Hematopoietic multipotent progenitor cell treated with erythropoietin and hydrocortisone succinate and interleukin-3 and kit ligand, for 15 days (in vitro differentiated cells): ENCODE data around the gene KRT82.
"Not testable (repeated sequence)": the region's sequence is repeated elsewhere in the genome, so short reads cannot be mapped to it uniquely, and the experiment has no call there.

Experiments used
- DNase-seq: peaks from one replicate; pipeline ENCODE4 v3.0.0-alpha.2; 2015; ENCODE audit warnings: low spot score

KRT82 gene

DNA sequence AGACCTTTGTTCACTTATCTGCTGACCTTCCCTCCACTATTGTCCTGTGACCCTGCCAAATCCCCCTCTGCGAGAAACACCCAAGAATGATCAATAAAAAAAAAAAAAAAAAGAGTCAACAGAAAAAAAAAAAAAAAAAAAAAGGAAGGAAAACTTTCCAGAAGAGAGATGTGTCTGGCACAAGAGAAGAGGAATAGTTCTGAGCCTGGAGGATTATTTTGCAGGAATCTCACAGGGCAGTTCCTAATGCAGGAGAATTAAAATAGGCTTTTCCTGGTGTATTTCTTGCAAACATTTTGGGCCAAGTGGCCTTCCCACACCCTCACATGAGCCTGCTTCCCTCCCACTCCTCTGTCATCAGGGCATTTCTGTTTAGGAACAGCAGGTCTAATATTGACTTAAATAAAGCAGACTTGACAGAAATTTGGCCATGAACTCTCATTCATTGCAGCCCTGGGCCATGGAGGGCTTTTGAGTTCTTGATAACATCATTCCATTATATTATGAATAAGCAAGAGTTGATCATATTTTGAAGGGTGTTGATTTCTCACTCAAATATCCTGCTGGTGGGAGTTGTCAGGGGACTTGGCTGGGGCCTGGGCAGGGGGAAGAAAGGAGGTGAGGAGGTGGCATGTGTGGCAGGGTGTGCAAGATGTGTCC lies 4.6 kb upstream of the KRT82 start:
- DNase-seq, result not testable (repeated sequence)

DNA sequence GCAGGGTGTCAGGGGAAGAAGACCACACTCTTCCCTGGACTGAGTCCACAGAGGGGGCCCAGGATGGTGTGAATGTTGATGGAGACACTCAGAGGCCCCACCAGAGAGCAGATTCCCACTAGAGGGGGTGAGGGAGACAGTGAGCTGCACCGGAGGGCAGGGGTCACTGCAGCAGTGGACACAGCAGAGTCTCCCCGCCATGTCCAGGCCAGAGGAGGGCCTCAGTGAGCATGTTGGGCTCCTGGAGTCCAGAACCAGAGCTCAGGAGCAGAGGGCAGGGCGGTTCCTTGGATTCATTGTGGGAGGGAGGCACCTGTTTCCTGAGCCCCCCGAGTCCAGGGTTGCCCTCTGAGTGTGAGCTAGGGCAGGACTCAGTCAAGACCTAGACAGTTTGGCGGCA lies 1.8 kb upstream of the KRT82 start:
- DNase-seq, result no peak

DNA sequence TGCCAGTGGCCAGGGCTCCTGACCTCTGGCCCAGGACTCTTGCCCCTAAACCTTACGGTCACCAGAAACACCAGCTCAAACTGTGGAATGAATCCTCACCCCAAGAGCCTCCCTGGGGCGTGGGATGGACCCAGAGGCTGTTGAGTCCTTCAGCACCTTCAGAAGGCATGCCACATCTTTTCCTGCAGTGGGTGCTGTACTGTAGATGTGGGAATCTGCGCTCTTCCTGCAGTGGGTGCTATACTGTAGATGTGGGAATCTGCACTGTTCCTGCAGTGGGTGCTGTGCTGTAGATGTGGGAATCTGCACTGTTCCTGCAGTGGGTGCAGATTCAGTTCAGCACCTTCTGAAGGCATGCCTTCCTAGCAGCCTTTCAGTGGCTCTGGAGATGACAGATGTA lies 1.2 kb downstream of the KRT82 start:
- no peak for DNase-seq

DNA sequence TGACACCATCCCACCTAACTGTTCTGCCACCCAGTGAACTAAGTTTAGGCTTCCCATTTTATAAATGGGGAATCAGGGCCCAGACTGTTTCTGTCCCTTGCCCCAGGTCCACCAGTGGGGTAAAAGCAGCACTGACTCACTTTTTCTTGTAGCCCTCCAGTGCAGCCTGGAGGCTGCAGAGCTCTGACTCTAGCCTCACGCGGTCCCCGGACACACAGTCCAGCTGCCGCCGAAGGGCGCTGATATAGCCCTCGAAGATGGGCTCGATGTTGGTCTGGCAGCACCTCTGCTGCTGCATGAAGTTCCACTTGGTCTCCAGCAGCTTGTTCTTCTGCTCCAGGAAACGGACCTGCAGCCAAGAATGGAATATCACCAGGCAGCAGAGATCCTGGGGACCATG lies 2.6 kb downstream of the KRT82 start:
- no peak for DNase-seq

DNA sequence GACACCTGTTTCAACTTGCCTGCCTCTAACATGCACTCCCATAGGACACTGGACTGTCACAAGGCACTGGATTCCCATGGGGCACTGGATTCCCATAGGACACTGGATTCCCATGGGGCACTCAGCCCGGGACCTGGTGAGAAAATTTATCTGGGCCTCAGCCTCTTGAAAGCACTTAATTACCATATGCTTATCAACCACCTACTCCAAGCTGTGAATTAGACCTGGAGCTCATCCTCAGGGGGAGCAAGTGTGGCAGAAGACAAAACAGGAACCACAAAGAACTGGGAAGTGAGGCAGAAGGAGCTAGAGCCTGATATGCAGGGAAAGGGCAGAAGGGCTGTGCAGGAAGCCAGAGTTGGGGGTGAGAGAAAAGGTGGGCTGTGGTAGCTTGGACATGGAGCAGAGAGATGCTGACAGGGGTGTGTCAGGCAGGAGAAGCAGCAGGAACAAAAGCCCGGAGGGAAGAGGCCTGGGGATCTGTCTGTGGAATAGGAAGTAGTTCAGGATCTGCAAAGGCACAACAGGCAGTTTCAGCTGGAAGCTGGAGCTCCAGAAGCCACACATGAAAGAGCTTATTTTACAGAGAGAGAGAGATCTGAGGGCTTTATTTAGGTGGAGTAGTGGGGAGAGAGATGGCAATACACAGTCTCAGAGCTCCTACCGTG lies 3.1 kb downstream of the KRT82 start:
- no peak for DNase-seq

DNA sequence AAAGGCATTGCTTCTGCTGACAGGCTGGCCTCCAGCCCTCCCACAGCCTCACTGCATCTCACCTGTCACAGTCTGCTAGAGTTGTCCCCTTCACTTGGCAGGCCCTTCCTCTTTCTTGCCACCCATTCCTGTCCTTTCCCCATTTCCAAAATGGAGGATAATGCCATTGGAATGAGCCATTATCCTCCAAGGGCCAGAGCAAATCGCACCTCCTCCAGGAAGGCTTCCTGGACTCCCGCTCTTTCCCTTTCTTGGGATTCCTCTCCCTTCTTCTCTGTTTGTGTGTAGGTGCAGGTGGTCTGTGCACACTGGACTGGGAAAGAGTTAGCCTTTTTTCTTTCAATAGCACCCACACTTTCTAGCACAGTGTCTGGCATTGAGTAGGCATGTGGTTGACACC lies 3.8 kb downstream of the KRT82 start:
- no peak for DNase-seq

DNA sequence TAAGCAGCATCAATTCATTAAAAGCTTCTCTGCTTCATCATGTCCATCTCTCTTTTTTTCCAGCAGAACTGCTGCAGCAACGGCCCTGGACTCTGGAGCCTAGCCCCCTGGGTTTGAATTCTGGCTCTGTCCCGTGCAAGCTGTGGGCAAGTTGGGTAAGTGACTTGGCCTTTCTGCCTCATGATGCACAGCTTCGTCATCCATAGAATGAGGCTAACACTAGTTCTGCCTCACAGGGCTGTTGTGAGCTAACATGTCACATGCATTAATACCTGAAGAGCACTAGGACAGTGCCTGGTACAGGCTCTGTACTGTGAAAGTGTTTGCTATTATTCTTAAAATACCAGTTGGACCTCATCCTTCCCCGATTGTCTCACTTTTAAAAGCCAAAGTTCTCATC lies 4.2 kb downstream of the KRT82 start:
- DNase-seq, result no peak

DNA sequence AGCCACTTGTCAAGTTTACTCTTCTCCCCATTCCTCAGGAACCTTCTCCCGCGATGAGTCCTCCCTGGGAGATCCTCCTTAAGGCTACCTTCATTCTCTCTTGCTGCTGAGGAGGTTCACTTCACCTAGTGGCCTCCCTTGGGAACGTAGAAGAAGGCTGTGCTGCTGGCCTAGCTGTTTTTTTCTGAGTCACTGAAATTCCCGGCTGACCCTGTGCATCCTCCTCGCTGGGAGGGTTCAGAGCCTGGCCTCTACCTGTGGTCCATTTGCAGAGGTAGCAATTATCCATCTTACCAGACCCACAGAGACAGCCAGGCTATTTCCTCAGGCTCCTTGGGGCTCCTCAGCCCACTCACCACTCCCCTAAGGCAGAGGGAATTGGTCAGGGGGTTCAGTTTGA lies 4.6 kb downstream of the KRT82 start:
- no peak for DNase-seq

DNA sequence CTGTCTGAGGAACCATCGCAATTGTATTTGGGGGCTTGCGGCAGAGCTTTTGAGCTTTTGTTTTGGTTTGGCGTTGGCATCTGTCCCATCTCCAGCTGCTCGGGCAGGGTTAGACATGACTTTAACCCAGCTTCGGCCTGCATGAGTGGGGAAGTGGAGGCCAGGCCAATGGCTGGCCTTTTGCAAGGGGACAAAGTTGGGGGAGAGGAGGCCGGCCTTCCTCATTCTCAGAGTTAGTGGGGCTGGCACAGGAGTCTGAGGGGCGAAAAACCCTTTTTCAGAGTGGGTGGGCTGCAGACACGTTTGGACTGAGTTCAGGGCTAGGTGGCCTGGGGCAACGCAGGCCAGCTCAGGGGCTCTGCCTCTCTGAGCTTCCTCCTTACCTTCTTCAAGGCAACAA lies 5.2 kb downstream of the KRT82 start:
- DNase-seq, result no peak

DNA sequence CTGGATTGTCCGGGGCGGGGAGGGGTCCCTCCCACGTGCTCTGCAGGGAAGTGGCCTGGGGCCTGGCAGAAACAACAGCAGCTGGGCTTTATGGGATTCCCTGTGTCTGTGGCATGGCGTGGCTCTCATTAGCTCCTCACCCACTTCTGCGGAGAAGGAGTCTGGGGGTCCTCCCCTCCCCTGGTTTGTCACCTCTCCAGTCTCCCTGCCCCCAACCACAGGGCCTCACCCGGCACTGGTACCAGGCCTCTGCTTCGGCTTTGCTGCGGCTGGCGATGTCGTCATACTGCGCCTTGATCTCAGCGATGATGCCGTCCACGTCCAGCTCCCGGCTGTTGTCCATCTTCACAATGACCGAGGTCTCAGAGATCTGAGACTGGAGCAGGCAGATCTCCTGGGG lies 6.4 kb downstream of the KRT82 start:
- no peak for DNase-seq

DNA sequence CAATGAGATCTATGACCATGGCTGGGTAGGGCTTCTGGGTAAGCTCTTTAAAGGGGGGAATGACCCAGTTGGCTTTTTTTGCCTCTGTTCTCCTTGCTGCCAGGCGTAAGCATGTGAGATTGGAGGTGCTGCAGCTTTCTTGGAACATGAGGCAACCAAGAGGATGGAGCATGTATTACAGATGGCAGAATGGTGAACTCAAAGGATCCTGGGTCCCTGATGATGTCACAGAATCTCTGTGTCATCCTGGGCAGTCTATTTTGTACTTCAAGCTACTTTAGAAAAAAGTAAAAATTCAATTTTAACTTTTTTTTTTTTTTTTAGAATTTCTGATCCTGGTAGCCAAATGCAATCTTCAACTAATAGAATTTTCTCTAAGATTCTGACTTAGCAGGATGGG lies 8.0 kb downstream of the KRT82 start:
- DNase-seq, result no peak

DNA sequence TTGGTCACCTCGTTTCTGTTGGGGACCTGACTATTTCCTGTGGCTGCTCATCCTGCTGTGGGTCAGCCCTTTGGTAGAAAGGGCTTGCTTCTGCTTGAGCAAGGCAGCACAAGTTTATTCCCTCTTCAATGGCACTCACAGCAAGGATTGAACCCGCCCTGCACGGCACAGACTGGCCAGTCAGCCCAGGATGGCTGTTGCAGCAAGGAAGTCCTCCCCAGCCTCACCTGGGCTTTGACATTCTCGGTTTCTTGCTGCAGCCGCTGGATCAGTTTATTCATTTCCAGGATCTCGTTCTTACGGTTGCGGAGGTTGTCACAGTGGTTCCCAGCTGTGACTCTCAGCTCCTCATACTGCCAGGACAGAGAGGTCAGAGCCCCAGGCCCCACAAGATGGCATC lies 9.5 kb downstream of the KRT82 start:
- no peak for DNase-seq

DNA sequence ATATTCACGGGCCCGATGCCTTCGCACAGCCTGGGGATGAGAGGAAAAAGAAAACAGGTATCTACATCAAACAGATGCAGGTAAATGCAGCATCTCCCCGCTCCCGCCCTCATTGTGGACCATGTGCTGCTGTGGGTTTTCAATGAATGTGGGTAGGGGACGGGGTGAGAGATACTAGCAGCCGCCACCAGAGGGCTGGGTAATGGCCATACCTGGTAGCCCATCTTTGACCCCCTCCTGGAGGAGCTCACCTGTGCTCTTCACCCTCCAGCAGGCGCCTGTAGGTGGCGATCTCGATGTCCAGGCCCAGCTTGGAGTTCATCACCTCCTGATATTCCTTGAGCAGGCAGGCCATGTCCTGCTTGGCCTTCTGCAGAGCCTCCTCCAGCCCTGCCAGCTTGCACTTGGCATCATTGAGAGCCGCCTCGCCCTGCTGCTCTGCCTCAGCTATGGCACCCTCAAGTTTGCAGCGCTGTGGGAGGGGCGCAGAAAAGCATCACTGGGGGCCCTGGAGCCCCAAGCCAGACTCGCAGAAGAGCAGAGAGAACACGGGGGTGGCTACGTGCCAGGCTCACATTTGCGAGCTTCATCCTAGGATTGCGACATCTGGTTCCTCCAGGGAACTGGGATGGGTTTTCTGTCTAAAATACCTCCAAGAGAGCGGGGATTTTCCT lies 10.2 kb downstream of the KRT82 start:
- DNase-seq, result no peak

DNA sequence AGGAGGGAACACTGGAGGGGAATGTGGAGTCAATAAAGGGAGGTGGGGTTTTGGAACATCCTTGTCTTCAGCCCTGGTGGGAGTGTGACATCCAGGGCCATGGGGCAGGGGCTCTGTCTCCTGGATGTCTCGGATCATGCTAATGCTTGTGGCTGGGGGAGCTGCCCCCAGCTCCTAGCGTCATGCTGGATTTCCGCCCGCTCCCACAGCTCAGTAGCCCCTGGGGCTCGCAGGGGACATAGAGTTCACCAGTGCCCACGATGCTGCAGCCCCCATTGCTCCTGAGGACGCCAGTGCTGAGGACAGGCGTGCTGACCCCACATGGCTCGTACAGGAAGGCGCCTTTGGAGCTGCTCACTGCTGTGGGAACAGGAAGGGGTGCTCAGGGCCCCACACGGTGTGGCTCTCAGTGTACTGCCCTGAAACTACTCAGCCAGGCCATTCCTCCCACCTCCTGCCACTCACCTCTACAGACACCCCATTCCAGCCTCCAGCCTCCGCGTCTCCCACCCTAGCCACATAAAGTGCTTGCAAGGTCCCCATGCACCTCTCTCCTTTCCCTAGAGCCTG lies 11.2 kb downstream of the KRT82 start:
- DNase-seq, result no peak

DNA sequence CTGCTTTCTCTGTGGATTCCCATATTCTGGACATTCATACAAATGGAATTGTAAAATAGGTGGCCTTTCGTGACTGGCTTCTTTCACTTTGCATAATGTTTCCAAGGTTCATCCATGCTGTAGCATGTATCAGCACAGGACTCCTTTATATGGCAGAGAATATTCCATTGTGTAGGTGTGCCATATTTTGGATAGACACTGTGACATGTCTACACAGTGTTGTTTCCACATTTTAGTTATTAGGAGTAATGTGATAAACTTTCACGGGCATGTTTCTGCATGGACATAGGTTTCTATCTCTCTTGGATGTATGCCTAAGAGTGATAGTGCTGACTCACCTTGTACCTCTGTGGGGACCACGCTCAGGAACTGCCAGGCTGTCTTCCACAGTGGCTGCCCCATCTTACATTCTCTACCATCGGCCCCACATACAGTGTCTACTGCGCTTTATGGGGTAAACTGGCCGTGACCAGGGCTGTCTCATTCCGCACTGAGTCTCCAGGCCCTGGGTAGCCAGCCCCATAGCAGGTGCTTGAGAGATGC lies 13.6 kb downstream of the KRT82 start:
- DNase-seq, result no peak

DNA sequence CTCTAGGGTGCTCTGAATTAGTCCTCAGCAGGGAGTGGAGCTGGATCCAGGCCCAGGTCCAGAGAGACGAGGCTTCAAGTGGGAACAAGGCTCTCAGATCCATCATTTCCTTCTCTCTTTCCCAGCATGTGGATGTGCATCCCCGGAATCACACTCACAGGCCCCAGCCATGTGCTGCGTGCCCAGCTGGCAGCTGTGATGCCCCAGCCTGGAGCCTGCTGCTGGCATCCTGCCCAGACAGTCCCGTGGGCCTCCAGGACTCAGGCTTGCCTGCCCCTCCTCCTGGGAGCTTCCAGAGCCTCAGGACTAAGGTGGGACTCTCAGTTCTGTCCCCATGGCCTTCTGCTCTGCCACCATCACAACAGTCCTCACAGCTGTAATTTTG lies 14.5 kb downstream of the KRT82 start:
- DNase-seq, result no peak

DNA sequence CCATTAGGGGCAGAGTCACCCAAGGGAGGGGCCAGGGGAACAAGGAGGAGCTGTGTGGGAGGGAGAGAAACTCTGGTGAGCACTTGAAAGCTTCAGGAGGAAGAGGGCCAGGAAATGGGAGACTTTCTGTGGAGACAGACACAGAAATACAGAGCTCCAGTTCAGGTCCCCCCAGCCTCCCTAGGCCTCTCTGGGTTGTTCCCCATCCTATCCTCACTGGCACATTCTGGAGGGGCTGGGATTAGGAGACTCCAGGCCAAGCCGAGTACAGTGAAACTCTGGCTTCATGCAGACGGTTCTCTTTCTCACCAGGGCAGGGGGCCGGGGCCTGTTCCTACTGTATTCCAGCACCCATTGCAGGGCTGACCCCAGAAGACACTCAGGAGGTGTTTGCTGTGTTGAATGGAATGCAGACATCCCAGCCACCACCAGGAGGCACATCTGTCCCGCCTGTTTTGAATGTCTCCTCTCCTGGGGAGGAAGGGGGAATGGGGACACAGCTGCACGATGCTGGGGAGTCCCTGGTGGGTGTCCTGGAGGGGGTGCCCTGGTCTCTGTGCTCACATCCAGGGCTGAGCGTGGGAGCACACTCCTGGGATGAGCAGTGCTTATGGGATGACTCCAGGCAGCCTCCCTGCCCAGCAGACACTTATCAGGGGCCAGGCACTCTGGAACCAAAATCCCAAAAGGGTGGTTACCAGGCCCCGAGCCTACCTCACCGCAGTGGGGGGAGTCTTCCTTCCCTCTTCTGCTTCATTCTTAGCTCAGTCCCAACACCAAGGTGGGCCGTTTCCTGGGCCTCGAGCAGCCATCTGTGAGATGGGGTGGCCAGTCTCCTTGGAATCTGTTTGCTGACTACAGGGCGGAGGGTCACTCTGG lies 15.2 kb downstream of the KRT82 start:
- no peak for DNase-seq

DNA sequence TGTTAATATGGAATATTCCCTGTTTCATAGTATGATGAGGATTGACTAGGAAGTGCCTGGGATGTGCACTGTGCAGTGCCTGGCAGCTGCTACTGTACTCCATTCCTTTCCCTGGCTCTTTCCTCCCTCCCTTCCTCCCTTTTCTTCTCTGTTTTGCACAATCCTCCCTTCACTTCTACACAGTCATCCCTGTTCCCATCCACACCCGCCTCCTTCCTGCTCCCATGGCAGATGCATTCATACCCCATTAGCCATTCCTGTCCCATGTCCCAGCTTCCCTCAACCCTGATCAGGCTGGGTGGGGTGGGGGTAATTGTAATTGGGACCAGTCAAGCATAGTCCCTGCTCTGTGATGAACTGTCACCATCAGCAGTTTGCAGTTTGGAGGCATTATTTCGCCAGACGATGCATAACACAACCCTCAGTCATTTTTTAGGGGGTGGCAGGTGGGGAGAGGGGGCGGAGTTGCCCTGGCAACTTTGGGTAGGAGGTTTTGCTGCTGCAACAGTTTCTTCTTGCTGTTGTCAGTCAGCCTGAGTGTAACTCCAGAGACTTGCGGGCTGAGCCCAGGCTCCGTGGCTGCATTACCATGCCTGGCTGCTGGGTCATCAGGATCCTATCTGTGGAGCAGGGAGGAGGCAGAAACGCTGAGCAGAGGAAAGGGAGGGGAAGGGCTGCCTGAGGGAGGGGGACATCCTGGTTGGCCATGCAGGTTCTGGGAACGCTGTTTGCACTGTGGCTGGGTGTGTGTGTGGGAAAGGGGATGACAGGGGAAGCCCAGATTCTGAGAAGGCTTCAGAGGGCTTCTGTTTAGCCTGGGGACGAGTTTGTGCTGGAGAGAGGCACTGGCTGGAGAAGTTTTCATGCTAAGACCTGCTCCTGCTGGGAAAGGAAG lies 16.6 kb downstream of the KRT82 start:
- no peak for DNase-seq

DNA sequence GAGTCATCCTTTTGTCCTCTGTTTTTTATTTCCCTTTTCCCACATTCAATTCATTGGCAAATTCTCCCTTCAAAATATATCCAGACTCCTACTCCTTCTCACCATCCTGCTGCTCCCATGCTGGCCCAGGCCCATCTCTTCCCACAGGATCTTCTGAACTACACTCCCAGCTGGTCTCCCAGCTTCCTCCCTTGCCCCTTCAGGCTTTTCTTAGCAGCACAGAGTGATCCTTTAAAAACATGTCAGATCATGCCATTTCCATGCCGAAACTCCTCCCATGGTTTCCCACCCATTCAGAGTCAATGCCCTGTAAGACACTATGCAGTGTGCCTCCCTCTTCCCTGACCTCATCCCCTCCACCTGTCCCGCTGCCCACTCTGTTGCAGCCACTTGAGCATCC lies 18.3 kb downstream of the KRT82 start:
- no peak for DNase-seq

DNA sequence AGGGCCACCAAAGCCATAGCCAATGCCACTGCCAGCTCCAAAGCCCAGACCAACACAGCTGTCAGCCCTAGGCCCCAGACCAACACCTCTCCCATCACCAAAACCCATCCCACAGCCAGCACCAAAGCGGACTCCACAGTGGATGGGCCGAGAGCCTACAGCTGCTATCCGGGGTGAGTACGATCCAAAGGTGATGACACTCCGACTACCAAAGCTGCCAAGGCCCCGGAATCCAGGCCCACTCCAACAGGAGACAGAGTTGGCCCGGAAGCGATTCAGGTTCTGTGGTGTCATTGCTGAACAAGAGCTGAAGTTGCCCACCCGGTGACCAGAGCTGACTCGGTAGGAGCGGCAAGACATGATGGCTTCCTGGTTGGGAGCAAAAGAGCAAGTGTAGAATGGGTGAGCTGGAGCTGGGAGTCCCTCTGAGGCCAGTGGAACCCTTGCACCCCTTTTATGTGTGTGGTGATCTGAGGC lies 20.9 kb downstream of the KRT82 start, which contains the start of gene KRT84:
KRT84 (minus strand) TSS at position 427 of the 477 bp plus-strand sequence; CDS start at position 360, 67 bp downstream.
- no peak for DNase-seq

DNA sequence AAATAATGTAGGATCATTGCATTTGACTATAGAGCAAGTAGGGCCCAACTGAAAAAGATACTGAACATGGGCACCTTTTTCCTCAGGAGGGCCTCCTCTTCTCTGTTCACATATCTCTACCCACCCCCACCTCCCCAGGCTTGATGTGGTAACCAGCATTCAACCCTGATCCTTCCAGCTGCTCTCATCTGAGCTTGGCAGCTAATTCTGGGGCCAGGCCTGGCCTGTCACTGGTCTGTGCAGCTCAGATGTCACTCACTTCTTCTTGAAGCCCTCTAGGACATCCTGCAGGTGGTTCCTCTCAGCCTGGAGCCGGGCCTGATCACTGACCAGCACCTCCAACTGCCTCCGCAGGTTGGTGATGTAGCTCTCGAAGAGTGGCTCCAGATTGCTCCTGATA lies 22.8 kb downstream of the KRT82 start:
- DNase-seq, result no peak
